K562 (cell line): ENCODE measurements around the gene LBP. TPM values are rescaled to one million over a fixed set of nuclear protein-coding genes. Genes with fewer than 3 reads are reported as not detected.

Source experiments
- BMI1 ChIP-seq: fragments of 150-350 bp; IDR thresholded peaks from 2 replicates; pipeline ENCODE4 v1.6.1; 2014; ENCODE audit warnings: low read length
- CBX2 ChIP-seq: fragments of 200-600 bp; sonication (generic); IDR thresholded peaks from one replicate; pipeline ENCODE4 v1.6.1; 2012; ENCODE audit warnings: mild to moderate bottlenecking, low read length, inconsistent platforms; ENCODE audit not compliant: insufficient read depth, poor library complexity, severe bottlenecking
- HDAC1 ChIP-seq, 2 experiments: fragments of 450-650 bp; IDR thresholded peaks; 2 replicates each; pipeline ENCODE4 v1.6.1; 2016 to 2017; ENCODE audit warnings: inconsistent platforms in 1 of 2, mild to moderate bottlenecking in 1 of 2, moderate library complexity in 1 of 2
- ILK ChIP-seq: fragments of 450-650 bp; IDR thresholded peaks from 2 replicates; pipeline ENCODE4 v1.6.1; 2016; ENCODE audit warnings: missing genetic modification characterization, low read depth, mild to moderate bottlenecking, missing compliant biosample characterization, moderate library complexity, borderline replicate concordance
- KDM4B ChIP-seq, 2 experiments: fragments of 450-650 bp in 1 of 2; sonication (generic) in 1 of 2; IDR thresholded peaks; 2 replicates each; pipeline ENCODE4 v1.6.1; 2016 to 2017; ENCODE audit warnings: borderline replicate concordance in 2 of 2, antibody characterized with exemption in 1 of 2, low read depth in 1 of 2, mild to moderate bottlenecking in 1 of 2
- MTF1 ChIP-seq: fragments of 250-450 bp; sonication (Bioruptor Pico); IDR thresholded peaks from 2 replicates; pipeline ENCODE4 v1.9.0; 2021; ENCODE audit warnings: moderate library complexity, mild to moderate bottlenecking, inconsistent platforms, borderline replicate concordance
- NFATC3 ChIP-seq: fragments of 450-650 bp; IDR thresholded peaks from 2 replicates; pipeline ENCODE4 v1.6.1; 2017; ENCODE audit warnings: mild to moderate bottlenecking
- PHF8 ChIP-seq: fragments of 200-600 bp; sonication (generic); IDR thresholded peaks from 2 replicates; pipeline ENCODE4 v1.6.1; 2012; ENCODE audit warnings: mixed run types, mild to moderate bottlenecking, inconsistent platforms, low read length, moderate library complexity, borderline replicate concordance
- PRPF4 ChIP-seq: fragments of 200-400 bp; formaldehyde crosslinking; IDR thresholded peaks from one replicate; pipeline ENCODE4 v1.6.1; 2017; ENCODE audit warnings: low read length, low read depth, mild to moderate bottlenecking; ENCODE audit not compliant: insufficient read depth, poor library complexity, severe bottlenecking
- RBM15 ChIP-seq: fragments of 200-400 bp; formaldehyde crosslinking; IDR thresholded peaks from 2 replicates; pipeline ENCODE4 v1.6.1; 2018; ENCODE audit warnings: mild to moderate bottlenecking, low read length, moderate library complexity; ENCODE audit not compliant: insufficient read depth
- RBM39 ChIP-seq: fragments of 200-400 bp; formaldehyde crosslinking; optimal IDR thresholded peaks from 2 replicates; pipeline ENCODE3; 2018; ENCODE audit warnings: low read depth, low read length
- RHOXF2B ChIP-seq: fragments of 250-450 bp; sonication (Bioruptor Pico); conservative IDR thresholded peaks from 2 replicates; pipeline ENCODE4 v1.5.1; 2021
- ZKSCAN1 ChIP-seq: fragments of 150-350 bp; IDR thresholded peaks from 2 replicates; pipeline ENCODE4 v1.6.1; 2016; ENCODE audit warnings: low read depth, low read length
- ZNF263 ChIP-seq: sonication (generic); formaldehyde crosslinking; IDR thresholded peaks from 2 replicates; pipeline ENCODE4 v1.8.0; 2022; ENCODE audit warnings: mild to moderate bottlenecking, missing genetic modification reagents, borderline replicate concordance
- polyA plus RNA-seq, 8 experiments: library from polyadenylated mRNA; depleted of rRNA in 4 of 8; stranded (reverse) in 5 of 8; unstranded in 3 of 8; fragments of >200 nt; fragmentation: Nextera tagmentation in 2 of 8; fragmentation: Illumina TruSeq in 1 of 8; extraction: Ambion mirVana in 2 of 8; extraction: Trizol in 1 of 8; gene quantifications; 2 replicates each; pipeline versions ENCODE4 v1.2.1 to v1.2.3, GENCODE V29; 2011 to 2014; ENCODE audit warnings: inconsistent platforms in 1 of 8, missing spikeins in 1 of 8
- total RNA-seq, 7 experiments: library from RNA; depleted of rRNA in 6 of 7; stranded (reverse); fragments of >200 nt in 6 of 7; fragmentation: Illumina TruSeq in 2 of 7; extraction: Trizol in 2 of 7; gene quantifications; 2 replicates each; pipeline versions ENCODE4 v1.2.1 to v1.2.3, GENCODE V29; 2011 to 2021; ENCODE audit warnings: low replicate concordance in 1 of 7
- TF ChIP-seq, protein P1 (sequence below): IDR thresholded peaks from 2 replicates; pipeline ENCODE4 v1.6.1; 2011; ENCODE audit warnings: borderline replicate concordance, low read depth, mild to moderate bottlenecking, moderate library complexity, low read length; ENCODE audit not compliant: insufficient read depth, poor library complexity, severe bottlenecking
- TF ChIP-seq, protein P2 (sequence below): IDR thresholded peaks from 2 replicates; pipeline ENCODE4 v1.6.1; 2012; ENCODE audit warnings: low read depth, low read length, improper control_type of control experiment, borderline replicate concordance
- TF ChIP-seq, protein P3 (sequence below): fragments of 150-350 bp; conservative IDR thresholded peaks from 2 replicates; pipeline ENCODE4 v1.6.1; 2014; ENCODE audit warnings: low read length
- TF ChIP-seq, protein P4 (sequence below): fragments of 450-650 bp; formaldehyde crosslinking; IDR thresholded peaks from 2 replicates; pipeline ENCODE4 v1.4.0; 2022; ENCODE audit warnings: mild to moderate bottlenecking, moderate library complexity
- TF ChIP-seq, protein P5 (sequence below): fragments of 250-450 bp; sonication (Bioruptor Pico); IDR thresholded peaks from 2 replicates; pipeline ENCODE4 v1.5.0; 2020; ENCODE audit warnings: mild to moderate bottlenecking

Gene LBP
- total and polyA plus RNA-seq, 9 of the 15 experiments (the other 6 are each of a cell fraction or from before 2014, with no cell fraction given): 0.06 to 0.31 (median 0.09) TPM; not detected in 3

DNA sequence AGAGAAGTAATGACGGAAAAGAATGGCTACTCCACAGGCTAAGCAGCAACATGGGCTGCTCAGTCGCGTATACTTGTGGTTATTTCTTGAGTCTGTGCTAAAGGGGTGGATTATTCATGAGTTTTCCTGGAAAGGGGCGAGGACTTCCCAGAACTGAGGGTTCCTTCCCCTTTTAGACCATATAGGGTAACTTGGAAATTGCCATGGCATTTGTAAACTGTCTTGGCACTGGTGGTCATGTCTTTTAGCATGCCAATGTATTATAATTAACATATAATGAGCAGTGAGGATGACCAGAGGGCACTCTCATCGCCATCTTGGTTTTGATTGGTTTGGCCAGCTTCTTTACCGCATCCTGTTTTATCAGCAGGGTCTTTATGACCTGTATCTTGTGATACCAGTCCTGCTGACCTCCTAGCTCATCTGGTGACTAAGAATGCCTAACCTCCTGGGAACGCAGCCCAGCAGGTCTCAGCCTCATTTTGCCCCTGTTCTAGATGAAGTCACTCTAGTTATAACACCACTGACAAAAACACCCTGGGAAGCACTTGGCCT is 11.4 kb downstream of the LBP start (continued):
- TF ChIP-seq, protein P1, sequence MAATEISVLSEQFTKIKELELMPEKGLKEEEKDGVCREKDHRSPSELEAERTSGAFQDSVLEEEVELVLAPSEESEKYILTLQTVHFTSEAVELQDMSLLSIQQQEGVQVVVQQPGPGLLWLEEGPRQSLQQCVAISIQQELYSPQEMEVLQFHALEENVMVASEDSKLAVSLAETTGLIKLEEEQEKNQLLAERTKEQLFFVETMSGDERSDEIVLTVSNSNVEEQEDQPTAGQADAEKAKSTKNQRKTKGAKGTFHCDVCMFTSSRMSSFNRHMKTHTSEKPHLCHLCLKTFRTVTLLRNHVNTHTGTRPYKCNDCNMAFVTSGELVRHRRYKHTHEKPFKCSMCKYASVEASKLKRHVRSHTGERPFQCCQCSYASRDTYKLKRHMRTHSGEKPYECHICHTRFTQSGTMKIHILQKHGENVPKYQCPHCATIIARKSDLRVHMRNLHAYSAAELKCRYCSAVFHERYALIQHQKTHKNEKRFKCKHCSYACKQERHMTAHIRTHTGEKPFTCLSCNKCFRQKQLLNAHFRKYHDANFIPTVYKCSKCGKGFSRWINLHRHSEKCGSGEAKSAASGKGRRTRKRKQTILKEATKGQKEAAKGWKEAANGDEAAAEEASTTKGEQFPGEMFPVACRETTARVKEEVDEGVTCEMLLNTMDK: no peak
- TF ChIP-seq BMI1 (no peak), RHOXF2B (CRISPR knock-in tag) (no peak), KDM4B (IDR thresholded peaks at IDR 0.05; ENCODE audit: borderline replicate concordance in 2 of 2, low read depth in 1 of 2) (no peak), RBM15 (no peak), PHF8 (no peak), ILK (tag) (no peak), ZKSCAN1 (no peak), HDAC1 (IDR thresholded peaks at IDR 0.05) (no peak), RBM39 (no peak), PRPF4 (no peak), NFATC3 (no peak), ZNF263 (CRISPR knock-in tag) (no peak), MTF1 (no peak), CBX2 (no peak)
- TF ChIP-seq, protein P2, sequence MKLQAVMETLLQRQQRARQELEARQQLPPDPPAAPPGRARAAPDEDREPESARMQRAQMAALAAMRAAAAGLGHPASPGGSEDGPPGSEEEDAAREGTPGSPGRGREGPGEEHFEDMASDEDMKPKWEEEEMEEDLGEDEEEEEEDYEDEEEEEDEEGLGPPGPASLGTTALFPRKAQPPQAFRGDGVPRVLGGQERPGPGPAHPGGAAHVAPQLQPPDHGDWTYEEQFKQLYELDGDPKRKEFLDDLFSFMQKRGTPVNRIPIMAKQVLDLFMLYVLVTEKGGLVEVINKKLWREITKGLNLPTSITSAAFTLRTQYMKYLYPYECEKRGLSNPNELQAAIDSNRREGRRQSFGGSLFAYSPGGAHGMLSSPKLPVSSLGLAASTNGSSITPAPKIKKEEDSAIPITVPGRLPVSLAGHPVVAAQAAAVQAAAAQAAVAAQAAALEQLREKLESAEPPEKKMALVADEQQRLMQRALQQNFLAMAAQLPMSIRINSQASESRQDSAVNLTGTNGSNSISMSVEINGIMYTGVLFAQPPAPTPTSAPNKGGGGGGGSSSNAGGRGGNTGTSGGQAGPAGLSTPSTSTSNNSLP: no peak
- TF ChIP-seq, protein P3, sequence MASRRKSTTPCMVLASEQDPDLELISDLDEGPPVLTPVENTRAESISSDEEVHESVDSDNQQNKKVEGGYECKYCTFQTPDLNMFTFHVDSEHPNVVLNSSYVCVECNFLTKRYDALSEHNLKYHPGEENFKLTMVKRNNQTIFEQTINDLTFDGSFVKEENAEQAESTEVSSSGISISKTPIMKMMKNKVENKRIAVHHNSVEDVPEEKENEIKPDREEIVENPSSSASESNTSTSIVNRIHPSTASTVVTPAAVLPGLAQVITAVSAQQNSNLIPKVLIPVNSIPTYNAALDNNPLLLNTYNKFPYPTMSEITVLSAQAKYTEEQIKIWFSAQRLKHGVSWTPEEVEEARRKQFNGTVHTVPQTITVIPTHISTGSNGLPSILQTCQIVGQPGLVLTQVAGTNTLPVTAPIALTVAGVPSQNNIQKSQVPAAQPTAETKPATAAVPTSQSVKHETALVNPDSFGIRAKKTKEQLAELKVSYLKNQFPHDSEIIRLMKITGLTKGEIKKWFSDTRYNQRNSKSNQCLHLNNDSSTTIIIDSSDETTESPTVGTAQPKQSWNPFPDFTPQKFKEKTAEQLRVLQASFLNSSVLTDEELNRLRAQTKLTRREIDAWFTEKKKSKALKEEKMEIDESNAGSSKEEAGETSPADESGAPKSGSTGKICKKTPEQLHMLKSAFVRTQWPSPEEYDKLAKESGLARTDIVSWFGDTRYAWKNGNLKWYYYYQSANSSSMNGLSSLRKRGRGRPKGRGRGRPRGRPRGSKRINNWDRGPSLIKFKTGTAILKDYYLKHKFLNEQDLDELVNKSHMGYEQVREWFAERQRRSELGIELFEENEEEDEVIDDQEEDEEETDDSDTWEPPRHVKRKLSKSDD: no peak
- TF ChIP-seq, protein P4, sequence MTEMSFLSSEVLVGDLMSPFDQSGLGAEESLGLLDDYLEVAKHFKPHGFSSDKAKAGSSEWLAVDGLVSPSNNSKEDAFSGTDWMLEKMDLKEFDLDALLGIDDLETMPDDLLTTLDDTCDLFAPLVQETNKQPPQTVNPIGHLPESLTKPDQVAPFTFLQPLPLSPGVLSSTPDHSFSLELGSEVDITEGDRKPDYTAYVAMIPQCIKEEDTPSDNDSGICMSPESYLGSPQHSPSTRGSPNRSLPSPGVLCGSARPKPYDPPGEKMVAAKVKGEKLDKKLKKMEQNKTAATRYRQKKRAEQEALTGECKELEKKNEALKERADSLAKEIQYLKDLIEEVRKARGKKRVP (CRISPR knock-in tag): no peak
- TF ChIP-seq, protein P5, sequence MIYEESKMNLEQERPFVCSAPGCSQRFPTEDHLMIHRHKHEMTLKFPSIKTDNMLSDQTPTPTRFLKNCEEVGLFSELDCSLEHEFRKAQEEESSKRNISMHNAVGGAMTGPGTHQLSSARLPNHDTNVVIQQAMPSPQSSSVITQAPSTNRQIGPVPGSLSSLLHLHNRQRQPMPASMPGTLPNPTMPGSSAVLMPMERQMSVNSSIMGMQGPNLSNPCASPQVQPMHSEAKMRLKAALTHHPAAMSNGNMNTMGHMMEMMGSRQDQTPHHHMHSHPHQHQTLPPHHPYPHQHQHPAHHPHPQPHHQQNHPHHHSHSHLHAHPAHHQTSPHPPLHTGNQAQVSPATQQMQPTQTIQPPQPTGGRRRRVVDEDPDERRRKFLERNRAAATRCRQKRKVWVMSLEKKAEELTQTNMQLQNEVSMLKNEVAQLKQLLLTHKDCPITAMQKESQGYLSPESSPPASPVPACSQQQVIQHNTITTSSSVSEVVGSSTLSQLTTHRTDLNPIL (CRISPR knock-in tag): no peak
